Gastroesophageal sphincter (tissue), 4 donors: ENCODE results near the gene ZNF155. TPM values are rescaled to one million over a fixed set of nuclear protein-coding genes. Genes with fewer than 3 reads are reported as not detected.

ENCODE experiments used
- ATAC-seq: fragments of 150-250 bp; one replicate; pipeline ENCODE4 v1.9.1; 2016; ENCODE audit warnings: mild to moderate bottlenecking, moderate library complexity
- H3K27ac ChIP-seq, 4 donors: fragments of 200-600 bp; sonication (generic) in 3 of 4; 1 replicate in 3 of 4; 2 replicates in 1 of 4; pipeline ENCODE4 v1.5.1; 2016 to 2019
- H3K27me3 ChIP-seq: fragments of 200-600 bp; sonication (generic); one replicate; pipeline ENCODE4 v1.5.1; 2019
- H3K36me3 ChIP-seq, 2 donors: fragments of 200-600 bp; sonication (generic); one replicate each; pipeline ENCODE4 v1.5.1; 2019; ENCODE audit warnings: control low read depth in 1 of 2
- H3K4me1 ChIP-seq, 3 donors: fragments of 200-600 bp; sonication (generic); 1 replicate in 2 of 3; 2 replicates in 1 of 3; pipeline ENCODE4 v1.5.1; 2016 to 2019; ENCODE audit warnings: control low read depth in 2 of 3
- H3K4me3 ChIP-seq, 2 donors: fragments of 200-600 bp; sonication (generic); one replicate each; pipeline ENCODE4 v1.5.1; 2019; ENCODE audit warnings: mild to moderate bottlenecking in 1 of 2, moderate library complexity in 1 of 2
- H3K9me3 ChIP-seq, 3 donors: fragments of 200-600 bp; sonication (generic); one replicate each; pipeline ENCODE4 v1.5.1; 2017 to 2019; ENCODE audit warnings: control low read depth in 2 of 3
- EP300 ChIP-seq: sonication (generic); formaldehyde crosslinking; IDR thresholded peaks from one replicate; pipeline ENCODE4 v1.6.1; 2017; ENCODE audit warnings: antibody characterized with exemption, mild to moderate bottlenecking
- POLR2A ChIP-seq, 2 donors: fragments of 450-650 bp; IDR thresholded peaks; one replicate each; pipeline ENCODE4 v1.6.1; 2017; ENCODE audit warnings: antibody characterized with exemption in 2 of 2, mild to moderate bottlenecking in 2 of 2, moderate library complexity in 1 of 2
- POLR2AphosphoS5 ChIP-seq: sonication (generic); formaldehyde crosslinking; IDR thresholded peaks from one replicate; pipeline ENCODE4 v1.6.1; 2017; ENCODE audit warnings: antibody characterized with exemption
- WGBS, 2 donors: methylation state at CpG; one replicate each; pipeline ENCODE4 v1.1.5; 2018; ENCODE audit warnings: low coverage in 1 of 2; 5-methylcytosine and 5-hydroxymethylcytosine counted together
- total RNA-seq, 4 donors: library from RNA; depleted of rRNA; stranded (reverse); fragments of >200 nt; gene quantifications; one replicate each; pipeline ENCODE4 v1.1.0, GENCODE V29; 2016
- TF ChIP-seq, protein P1 (sequence below), 4 experiments: fragments of 200-600 bp in 2 of 4; fragments of 450-650 bp in 2 of 4; sonication (generic) in 1 of 4; IDR thresholded peaks; one replicate each; pipeline ENCODE4 v1.5.1; 2017 to 2019; ENCODE audit warnings: antibody characterized with exemption in 4 of 4, mild to moderate bottlenecking in 2 of 4, moderate library complexity in 2 of 4

Gene ZNF155
- total RNA-seq, 4 donors from 2014 or later = 6.2 to 6.9 (median 6.4) TPM

DNA sequence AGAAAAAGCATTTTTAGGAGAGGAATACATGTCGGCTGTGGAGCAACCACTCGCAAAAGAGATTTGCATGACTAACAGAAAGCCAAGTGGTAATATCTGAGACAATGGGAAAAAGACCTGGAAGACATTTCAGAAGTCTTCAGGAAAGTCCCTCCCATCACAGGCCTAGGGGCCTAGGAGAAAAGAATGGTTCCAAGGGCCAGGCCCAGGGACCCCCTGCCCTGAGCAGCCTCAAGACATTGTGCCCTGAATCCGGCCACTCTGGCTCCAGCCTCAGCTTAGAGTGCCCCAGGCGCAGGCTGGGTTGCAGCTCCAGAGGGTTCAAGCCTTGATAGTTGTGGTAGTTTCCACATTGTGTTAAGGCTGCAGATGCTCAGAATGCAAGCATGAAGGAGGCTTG lies 23.6 kb upstream of the ZNF155 start:
- peaks cover 17 to 80% of the 10 kb centered on the region in 2 donors for H3K36me3 ChIP-seq
- peaks cover 0 to 100% (median 3%) of the 10 kb centered on the region in 3 donors for H3K9me3 ChIP-seq
- no peaks in the 10 kb centered on the region for H3K4me1 ChIP-seq
- no peak overlapping the region for H3K27ac ChIP-seq
- H3K27me3 ChIP-seq = no peaks in the 10 kb centered on the region
- H3K4me3 ChIP-seq = no peak overlapping the region
- no peak for ATAC-seq
- WGBS, 2 donors = 45 to 71% methylated on average over 2 to 4 of the region's 4 CpGs
- TF ChIP-seq, protein P1, sequence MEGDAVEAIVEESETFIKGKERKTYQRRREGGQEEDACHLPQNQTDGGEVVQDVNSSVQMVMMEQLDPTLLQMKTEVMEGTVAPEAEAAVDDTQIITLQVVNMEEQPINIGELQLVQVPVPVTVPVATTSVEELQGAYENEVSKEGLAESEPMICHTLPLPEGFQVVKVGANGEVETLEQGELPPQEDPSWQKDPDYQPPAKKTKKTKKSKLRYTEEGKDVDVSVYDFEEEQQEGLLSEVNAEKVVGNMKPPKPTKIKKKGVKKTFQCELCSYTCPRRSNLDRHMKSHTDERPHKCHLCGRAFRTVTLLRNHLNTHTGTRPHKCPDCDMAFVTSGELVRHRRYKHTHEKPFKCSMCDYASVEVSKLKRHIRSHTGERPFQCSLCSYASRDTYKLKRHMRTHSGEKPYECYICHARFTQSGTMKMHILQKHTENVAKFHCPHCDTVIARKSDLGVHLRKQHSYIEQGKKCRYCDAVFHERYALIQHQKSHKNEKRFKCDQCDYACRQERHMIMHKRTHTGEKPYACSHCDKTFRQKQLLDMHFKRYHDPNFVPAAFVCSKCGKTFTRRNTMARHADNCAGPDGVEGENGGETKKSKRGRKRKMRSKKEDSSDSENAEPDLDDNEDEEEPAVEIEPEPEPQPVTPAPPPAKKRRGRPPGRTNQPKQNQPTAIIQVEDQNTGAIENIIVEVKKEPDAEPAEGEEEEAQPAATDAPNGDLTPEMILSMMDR (IDR thresholded peaks at IDR 0.05) = no peak
- TF ChIP-seq EP300 (no peak), POLR2AphosphoS5 (no peak), POLR2A (IDR thresholded peaks at IDR 0.05) (no peak)

- H3K36me3 ChIP-seq = peaks cover 37 to 92% of the 10 kb centered on the region in 2 donors
- TF ChIP-seq POLR2A (IDR thresholded peaks at IDR 0.05) = no peak
- TF ChIP-seq, protein P1 (IDR thresholded peaks at IDR 0.05) = no peak
- TF ChIP-seq POLR2AphosphoS5 = no peak
- TF ChIP-seq EP300 = no peak
- H3K27ac ChIP-seq = no peak overlapping the region
- WGBS, 2 donors = 96 to 100% methylated on average over 3 of the region's 3 CpGs
- H3K9me3 ChIP-seq = peaks cover 14 to 100% (median 20%) of the 10 kb centered on the region in 3 donors
- H3K4me1 ChIP-seq = no peaks in the 10 kb centered on the region
- H3K4me3 ChIP-seq = no peak overlapping the region
- no peaks in the 10 kb centered on the region for H3K27me3 ChIP-seq
- ATAC-seq = no peak
Measured at GRCh38 chr19:43966079-43966694, 17.8 kb upstream of the ZNF155 start.

- peaks cover 0 to 98% (median 9%) of the 10 kb centered on the region in 3 donors for H3K9me3 ChIP-seq
- H3K27me3 ChIP-seq = no peaks in the 10 kb centered on the region
- H3K4me1 ChIP-seq = no peaks in the 10 kb centered on the region
- ATAC-seq = no peak
- TF ChIP-seq POLR2A (IDR thresholded peaks at IDR 0.05) (no peak), EP300 (no peak), POLR2AphosphoS5 (no peak)
- TF ChIP-seq, protein P1 (IDR thresholded peaks at IDR 0.05) = no peak
- no peaks in the 10 kb centered on the region for H3K36me3 ChIP-seq
- 94 to 100% methylated on average over 1 of the region's 1 CpG for WGBS, 2 donors
- H3K4me3 ChIP-seq = no peak overlapping the region
- H3K27ac ChIP-seq = no peak overlapping the region
Measured at GRCh38 chr19:43976732-43977131, 7.3 kb upstream of the ZNF155 start.

GRCh38 chr19:43983544-43983911 lies 460 bp upstream of the ZNF155 start:
- WGBS, 2 donors = 57 to 94% methylated on average over 2 of the region's 2 CpGs
- peak overlapping the region in 1 of 2 donors; percentile 73 for H3K4me3 ChIP-seq
- H3K27me3 ChIP-seq = no peaks in the 10 kb centered on the region
- peaks cover 0 to 40% (median 5%) of the 10 kb centered on the region in 3 donors for H3K9me3 ChIP-seq
- peak overlapping the region in 3 of 4 donors; percentile 78 to 87 (median 86) for H3K27ac ChIP-seq
- no peak for TF ChIP-seq EP300
- no peak for TF ChIP-seq POLR2A (IDR thresholded peaks at IDR 0.05)
- no peak for TF ChIP-seq POLR2AphosphoS5
- TF ChIP-seq, protein P1 (IDR thresholded peaks at IDR 0.05) = no peak
- ATAC-seq = no peak
- peaks cover 0 to 17% (median 0%) of the 10 kb centered on the region in 3 donors for H3K4me1 ChIP-seq
- H3K36me3 ChIP-seq = peaks cover 0 to 8% of the 10 kb centered on the region in 2 donors

GRCh38 chr19:43984687-43985000 lies 656 bp downstream of the ZNF155 start:
- Histone ChIP-seq H3K27ac (peak overlapping the region in 3 of 4 donors; percentile 78 to 87 (median 86)), H3K36me3 (peaks cover 6 to 19% of the 10 kb centered on the region in 2 donors), H3K4me3 (peak overlapping the region; percentile 73 to 91), H3K4me1 (peaks cover 0 to 17% (median 0%) of the 10 kb centered on the region in 3 donors), H3K27me3 (no peaks in the 10 kb centered on the region), H3K9me3 (peaks cover 0 to 30% (median 2%) of the 10 kb centered on the region in 3 donors)
- peak; percentile 39 for ATAC-seq
- WGBS, 2 donors = 0 to 9% methylated on average over 4 to 14 of the region's 14 CpGs
- TF ChIP-seq POLR2A (IDR thresholded peaks at IDR 0.05) = no peak
- TF ChIP-seq, protein P1 (IDR thresholded peaks at IDR 0.05) = peak in 1 of 4 experiments; percentile 4
